ENCODE measurements around the gene PDE6D.

Gene PDE6D

DNA sequence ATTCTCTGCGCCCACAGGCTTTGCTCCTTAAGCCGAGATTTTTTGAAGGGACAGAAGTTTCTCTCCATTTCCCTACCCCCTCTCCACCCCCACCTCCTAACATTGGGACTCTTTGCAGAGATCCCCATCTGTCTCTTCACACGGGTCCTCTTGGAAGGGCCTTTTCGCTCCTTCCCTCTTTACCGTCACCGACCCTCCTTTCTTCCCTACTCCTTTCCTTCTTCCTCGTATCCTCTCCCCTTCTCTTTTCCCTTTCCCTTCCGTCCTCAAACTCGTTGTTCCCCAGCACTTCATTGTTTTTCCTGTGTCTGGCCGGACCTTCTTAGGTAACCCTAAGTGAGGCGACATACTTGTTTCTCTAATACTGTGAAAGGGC is 5.8 kb upstream of the PDE6D start:
- no peak for DNase-seq (ENCODE audit: low read depth in 2 of 2)
- TF ChIP-seq, protein P1, sequence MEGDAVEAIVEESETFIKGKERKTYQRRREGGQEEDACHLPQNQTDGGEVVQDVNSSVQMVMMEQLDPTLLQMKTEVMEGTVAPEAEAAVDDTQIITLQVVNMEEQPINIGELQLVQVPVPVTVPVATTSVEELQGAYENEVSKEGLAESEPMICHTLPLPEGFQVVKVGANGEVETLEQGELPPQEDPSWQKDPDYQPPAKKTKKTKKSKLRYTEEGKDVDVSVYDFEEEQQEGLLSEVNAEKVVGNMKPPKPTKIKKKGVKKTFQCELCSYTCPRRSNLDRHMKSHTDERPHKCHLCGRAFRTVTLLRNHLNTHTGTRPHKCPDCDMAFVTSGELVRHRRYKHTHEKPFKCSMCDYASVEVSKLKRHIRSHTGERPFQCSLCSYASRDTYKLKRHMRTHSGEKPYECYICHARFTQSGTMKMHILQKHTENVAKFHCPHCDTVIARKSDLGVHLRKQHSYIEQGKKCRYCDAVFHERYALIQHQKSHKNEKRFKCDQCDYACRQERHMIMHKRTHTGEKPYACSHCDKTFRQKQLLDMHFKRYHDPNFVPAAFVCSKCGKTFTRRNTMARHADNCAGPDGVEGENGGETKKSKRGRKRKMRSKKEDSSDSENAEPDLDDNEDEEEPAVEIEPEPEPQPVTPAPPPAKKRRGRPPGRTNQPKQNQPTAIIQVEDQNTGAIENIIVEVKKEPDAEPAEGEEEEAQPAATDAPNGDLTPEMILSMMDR (IDR thresholded peaks at IDR 0.05; ENCODE audit: low read depth, low read length): no peak

DNA sequence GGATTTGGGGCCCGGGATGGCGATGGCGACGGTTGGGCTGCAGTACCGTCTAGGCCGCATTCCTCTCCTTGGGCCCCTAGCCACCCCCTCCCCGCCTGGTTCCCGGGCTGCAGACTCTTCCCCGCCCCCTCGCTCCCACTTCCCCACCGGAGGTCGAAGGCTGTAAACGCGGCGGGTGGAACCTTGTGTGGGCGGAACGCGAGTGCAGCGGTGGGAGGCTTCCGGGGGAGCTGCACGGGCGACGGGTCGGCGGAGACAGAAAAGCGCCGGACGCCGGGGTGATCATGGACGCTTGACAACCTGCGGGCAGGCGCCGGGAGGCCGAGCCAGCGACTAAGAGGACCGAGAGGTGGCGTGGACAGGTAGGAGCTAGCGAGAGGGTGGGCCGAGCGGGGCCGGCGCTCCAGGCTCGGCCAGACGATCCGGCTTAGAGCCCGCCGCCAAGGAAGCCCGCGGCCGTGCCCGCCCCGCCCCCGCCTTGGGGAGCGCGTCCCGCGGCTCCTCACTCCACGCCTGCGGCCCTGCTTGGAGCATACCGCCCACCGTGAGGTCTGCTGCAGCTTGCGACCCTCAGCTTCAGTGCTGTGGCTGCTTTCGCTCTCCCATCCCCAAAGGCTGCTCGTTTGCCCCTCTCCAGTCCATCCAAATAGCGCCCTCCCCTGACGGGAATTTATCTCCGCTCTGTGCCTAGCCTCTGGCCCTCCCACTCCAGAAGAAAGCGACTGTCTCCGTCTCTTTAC is 5.3 kb upstream of the PDE6D start, which contains the start of gene COPS7B:
TSS of gene COPS7B (plus strand) at position 269 of the 740 bp plus-strand sequence. CDS start 2,126 bp downstream, outside the sequence.
- TF ChIP-seq, protein P1 (IDR thresholded peaks at IDR 0.05; ENCODE audit: low read depth, low read length): peak; percentile 47

More for the DNA sequence above, 5.8 kb upstream of the PDE6D start:
- H3K4me3 ChIP-seq (replicated peaks in 1 of 2; ENCODE audit: low read depth in 2 of 2, low read length in 2 of 2): peak overlapping the region; percentile 69 to 90

DNA sequence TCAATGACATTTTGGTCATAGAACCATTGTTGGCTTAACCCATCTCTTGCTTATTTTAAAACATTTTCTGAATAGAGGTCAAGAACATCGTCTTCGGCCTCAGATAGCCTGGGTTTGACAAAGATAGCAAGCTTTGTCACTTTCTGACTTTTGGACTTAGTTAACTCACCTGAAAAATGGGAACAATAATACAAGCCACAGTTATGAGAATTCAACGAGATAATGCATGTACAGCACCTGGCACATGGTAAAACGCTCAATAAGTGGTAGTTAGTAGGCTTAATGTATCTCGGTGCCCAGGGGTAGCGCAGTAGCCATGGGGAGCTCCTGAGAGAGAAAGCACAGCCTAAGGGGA is 4.7 kb upstream of the PDE6D start:
- H3K4me3 ChIP-seq (replicated peaks in 1 of 2; ENCODE audit: low read depth in 2 of 2, low read length in 2 of 2): peak overlapping the region; percentile 69 to 90
- TF ChIP-seq, protein P1 (IDR thresholded peaks at IDR 0.05; ENCODE audit: low read depth, low read length): no peak
- DNase-seq (ENCODE audit: low read depth in 2 of 2): no peak

More for the DNA sequence above, 5.3 kb upstream of the PDE6D start, which contains the start of gene COPS7B:
- peak within 1 kb of the TSS; percentile 69 to 90 for H3K4me3 ChIP-seq (replicated peaks in 1 of 2; ENCODE audit: low read depth in 2 of 2, low read length in 2 of 2)
- DNase-seq (ENCODE audit: low read depth in 2 of 2): peak; percentile 83 to 86

DNA sequence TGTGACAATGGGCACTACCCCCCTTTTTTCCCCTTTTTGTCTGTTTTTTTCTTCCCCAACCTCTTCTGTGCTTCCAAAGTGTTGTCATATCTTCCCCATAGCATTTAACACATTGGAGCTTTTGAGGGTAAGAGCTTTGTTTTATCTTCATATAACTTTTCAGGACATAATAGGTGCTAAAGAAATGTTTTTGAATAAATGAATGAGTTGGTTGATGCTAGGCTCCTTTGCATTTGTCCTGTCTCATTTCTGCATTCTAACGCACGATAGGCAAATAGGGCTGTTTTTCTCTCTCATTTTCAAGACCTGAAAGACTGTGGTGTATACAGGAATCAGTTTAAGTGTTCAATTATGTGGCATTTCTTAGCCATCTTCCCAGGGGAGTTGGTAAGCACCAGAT is 4.3 kb upstream of the PDE6D start:
- no peak for DNase-seq (ENCODE audit: low read depth in 2 of 2)
- H3K4me3 ChIP-seq (replicated peaks in 1 of 2; ENCODE audit: low read depth in 2 of 2, low read length in 2 of 2): no peak overlapping the region
- TF ChIP-seq, protein P1 (IDR thresholded peaks at IDR 0.05; ENCODE audit: low read depth, low read length): no peak

DNA sequence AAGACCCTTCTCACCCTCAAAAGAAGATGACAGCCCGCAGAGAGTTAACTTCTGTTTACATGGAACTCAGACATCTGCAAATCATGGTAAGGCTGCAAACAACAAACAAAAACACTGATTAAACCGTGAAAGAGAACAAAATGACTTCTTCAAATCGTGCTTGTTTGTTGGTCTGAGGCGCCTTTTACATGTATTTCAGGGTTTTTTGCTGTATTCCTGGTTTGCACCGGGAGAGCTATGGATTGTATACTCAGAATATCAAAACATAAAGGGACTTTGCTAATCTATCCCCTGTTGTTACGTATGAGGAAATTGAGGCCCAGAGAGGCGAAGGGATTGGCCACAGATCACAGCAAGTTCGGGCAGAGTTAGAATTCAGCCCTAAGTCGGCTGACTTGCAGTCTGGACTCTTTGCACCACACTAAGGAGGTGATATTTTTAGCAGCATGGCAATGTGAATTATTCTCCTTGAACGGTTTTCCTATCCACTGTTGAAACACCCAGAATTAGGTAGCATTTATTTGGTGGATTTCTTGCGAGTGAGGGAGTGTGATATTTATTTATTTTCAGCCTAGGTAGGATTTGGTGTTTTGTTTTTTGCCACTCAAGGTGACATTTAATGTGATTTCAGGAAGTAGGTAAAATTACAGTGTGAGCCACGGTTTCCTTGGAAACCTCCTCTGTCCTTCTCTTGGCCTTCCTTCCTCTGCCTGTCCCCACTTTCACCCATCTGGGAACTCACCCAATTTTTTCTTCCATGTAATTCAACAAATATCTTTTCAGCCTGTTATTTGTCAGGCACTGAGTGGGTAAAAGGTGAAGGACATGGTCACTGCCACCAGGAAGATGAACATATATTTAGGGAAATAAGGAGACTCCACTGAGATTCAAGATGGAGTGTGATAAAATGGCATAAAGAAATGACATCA is 980 bp upstream of the PDE6D start:
- H3K4me3 ChIP-seq (replicated peaks in 1 of 2; ENCODE audit: low read depth in 2 of 2, low read length in 2 of 2): peak overlapping the region; percentile 80 to 85
- TF ChIP-seq, protein P1 (IDR thresholded peaks at IDR 0.05; ENCODE audit: low read depth, low read length): no peak
- DNase-seq (ENCODE audit: low read depth in 2 of 2): peak; percentile 63 to 85

DNA sequence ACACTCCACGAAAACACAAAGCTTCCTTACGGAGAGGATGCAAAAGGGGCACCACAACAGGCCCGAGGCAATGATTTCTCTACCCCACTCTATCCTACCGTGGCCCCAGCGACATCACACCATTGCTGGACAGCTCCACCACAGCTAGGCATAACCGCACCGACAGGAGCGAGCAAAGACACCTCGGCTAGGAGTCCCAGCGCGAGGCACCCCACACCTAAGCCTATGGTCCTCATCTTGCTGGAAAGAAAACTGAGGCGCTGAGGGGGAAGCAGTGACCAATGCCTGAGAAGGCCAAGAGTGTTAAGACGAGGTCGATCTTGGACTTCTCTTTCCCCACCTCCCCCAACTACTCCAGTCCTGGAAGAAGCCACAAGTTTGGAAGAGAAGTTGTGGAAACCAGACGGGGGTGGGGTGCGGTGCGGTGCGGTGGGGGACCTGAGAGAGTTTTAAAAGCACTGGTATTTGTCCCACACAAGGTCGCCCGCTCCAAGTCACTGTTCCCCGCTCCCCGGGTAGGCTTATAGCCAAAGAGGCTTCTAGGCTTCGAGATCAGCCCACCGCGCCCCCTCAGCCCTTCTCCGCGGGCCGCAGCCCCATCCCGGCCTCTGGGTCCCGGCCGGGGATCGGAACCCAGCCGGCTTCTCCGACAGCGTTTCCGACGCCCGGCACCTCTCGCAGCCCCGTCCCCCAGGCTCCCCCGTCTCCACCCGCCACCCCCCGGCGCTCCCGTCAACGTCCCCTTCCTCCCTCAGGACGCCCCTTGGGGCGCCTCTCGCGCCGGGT is 766 bp downstream of the PDE6D start:
- peak in 1 of 2 donors; percentile 14 for DNase-seq (ENCODE audit: low read depth in 2 of 2)
- TF ChIP-seq, protein P1 (IDR thresholded peaks at IDR 0.05; ENCODE audit: low read depth, low read length): no peak
- peak overlapping the region; percentile 80 to 85 for H3K4me3 ChIP-seq (replicated peaks in 1 of 2; ENCODE audit: low read depth in 2 of 2, low read length in 2 of 2)

All from cardiac fibroblast (primary cell).